Calu3 (cell line): Measurements from ENCODE around the gene PIEZO2. TPM values are rescaled to one million over a fixed set of nuclear protein-coding genes. Genes with fewer than 3 reads are reported as not detected.

Experiments used
- BruUV-seq: library from RNA; stranded (reverse); fragments of 400-500 nt; replicated peaks from 2 replicates; lab custom pipeline; 2021; lab: Mats Ljungman, UMichigan
- CTCF ChIA-PET: fragments of 300-600 bp; sonication (Branson Sonifier 250); formaldehyde crosslinking; loops from one replicate; lab custom pipeline; 2022; ENCODE audit warnings: antibody characterized with exemption; lab: Charles Lee
- DNase-seq: peaks from one replicate; pipeline ENCODE4 v3.0.0; 2022
- H3K27ac Mint-ChIP-seq: one replicate; pipeline ENCODE4 v1.8.0; 2022; ENCODE audit warnings: mixed read lengths; ENCODE audit not compliant: unreplicated experiment
- H3K27me3 Mint-ChIP-seq: one replicate; pipeline ENCODE4 v1.8.0; 2022; ENCODE audit warnings: mixed read lengths; ENCODE audit not compliant: unreplicated experiment
- H3K36me3 Mint-ChIP-seq: one replicate; pipeline ENCODE4 v1.8.0; 2022; ENCODE audit warnings: mild to moderate bottlenecking, moderate library complexity, mixed read lengths; ENCODE audit not compliant: insufficient read depth, unreplicated experiment
- H3K4me1 Mint-ChIP-seq: one replicate; pipeline ENCODE4 v1.8.0; 2022; ENCODE audit warnings: mild to moderate bottlenecking, low read depth, mixed read lengths; ENCODE audit not compliant: unreplicated experiment
- H3K4me3 Mint-ChIP-seq: one replicate; pipeline ENCODE4 v1.8.0; 2022; ENCODE audit warnings: mild to moderate bottlenecking, low read depth, moderate library complexity, mixed read lengths; ENCODE audit not compliant: unreplicated experiment
- H3K9me3 Mint-ChIP-seq: one replicate; pipeline ENCODE4 v1.8.0; 2022; ENCODE audit warnings: low read depth, mixed read lengths; ENCODE audit not compliant: unreplicated experiment
- intact Hi-C: fragments of 100-400 bp; cut with micrococcal nuclease; formaldehyde crosslinking; loops from one replicate; pipeline ENCODE4 v1.10.0; 2022; ENCODE audit not compliant: unreplicated experiment
- total RNA-seq: library from RNA; stranded (reverse); gene quantifications from 2 replicates; pipeline ENCODE4 v1.2.3, GENCODE V29; 2022
- TF ChIP-seq, protein P1 (sequence below): fragments of 200-600 bp; IDR thresholded peaks from one replicate; pipeline ENCODE4 v1.8.0; 2022; ENCODE audit warnings: antibody characterized with exemption; ENCODE audit not compliant: unreplicated experiment

The PIEZO2 gene
- total RNA-seq, 1 experiment from 2014 or later: 0.24 TPM

DNA sequence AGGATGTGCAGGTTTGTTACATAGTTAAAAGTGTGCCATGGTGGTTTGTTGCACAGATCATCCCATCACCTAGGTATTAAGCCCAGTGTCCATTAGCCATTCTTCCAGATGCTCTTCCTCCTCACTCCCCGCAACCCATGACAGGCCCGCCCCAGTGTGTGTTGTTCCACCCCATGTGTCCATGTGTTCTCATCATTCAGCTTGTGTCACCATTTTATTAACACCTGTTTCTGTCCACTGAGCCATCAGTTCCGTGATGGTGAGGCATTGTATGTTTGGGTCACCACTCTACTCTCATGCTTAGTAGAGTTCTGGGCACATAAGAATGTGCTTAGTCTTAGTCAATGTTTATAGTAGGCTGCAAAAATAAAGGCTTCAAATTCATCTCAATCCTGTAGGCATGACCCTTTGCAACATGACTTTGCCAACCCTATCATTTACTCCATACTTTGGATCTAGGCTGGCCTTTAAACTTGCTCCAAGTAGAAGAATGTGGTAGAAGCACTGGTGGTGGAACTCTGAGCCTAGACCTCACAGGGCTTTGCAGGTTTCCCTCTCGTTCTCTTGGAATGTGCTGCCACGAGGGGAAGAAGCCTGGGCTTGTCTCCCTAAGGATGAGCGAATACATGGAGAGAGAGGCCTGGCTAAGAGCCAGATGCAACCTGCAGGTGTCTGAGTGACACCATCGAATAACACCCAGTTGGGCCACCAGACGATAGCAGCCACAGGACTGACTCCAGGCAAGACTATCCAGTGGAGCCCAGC lies 462.0 kb downstream of the PIEZO2 start:
- no peaks in the 10 kb centered on the region for H3K36me3 Mint-ChIP-seq
- DNase-seq: no peak
- peaks cover 53% of the 10 kb centered on the region for H3K27me3 Mint-ChIP-seq
- H3K27ac Mint-ChIP-seq: no peak overlapping the region
- TF ChIP-seq, protein P1, sequence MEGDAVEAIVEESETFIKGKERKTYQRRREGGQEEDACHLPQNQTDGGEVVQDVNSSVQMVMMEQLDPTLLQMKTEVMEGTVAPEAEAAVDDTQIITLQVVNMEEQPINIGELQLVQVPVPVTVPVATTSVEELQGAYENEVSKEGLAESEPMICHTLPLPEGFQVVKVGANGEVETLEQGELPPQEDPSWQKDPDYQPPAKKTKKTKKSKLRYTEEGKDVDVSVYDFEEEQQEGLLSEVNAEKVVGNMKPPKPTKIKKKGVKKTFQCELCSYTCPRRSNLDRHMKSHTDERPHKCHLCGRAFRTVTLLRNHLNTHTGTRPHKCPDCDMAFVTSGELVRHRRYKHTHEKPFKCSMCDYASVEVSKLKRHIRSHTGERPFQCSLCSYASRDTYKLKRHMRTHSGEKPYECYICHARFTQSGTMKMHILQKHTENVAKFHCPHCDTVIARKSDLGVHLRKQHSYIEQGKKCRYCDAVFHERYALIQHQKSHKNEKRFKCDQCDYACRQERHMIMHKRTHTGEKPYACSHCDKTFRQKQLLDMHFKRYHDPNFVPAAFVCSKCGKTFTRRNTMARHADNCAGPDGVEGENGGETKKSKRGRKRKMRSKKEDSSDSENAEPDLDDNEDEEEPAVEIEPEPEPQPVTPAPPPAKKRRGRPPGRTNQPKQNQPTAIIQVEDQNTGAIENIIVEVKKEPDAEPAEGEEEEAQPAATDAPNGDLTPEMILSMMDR: no peak
- CTCF ChIA-PET: no interaction called here
- intact Hi-C loops: no loop called here
- BruUV-seq: no TSS peak
- no peak overlapping the region for H3K4me3 Mint-ChIP-seq
- H3K4me1 Mint-ChIP-seq: no peaks in the 10 kb centered on the region
- peaks cover 3% of the 10 kb centered on the region for H3K9me3 Mint-ChIP-seq

DNA sequence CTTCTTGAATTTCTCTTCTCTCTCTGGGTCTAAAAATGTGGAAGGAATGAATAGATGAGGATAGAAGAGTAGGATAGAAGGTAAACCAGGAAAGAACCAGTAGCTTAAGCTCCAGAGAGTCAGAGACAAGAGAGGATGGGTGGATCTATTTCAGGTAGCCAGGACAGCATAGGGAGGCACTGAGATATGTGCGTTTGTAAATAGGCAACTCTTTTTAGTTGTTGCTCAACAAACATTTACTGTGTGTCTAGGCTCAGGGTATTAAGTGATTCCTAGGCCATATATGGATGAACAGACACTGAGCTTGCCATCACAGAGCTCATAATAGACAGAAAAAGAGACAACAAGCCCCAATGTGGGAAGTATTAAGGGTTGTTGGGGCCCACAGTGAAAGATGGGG lies 463.1 kb downstream of the PIEZO2 start:
- intact Hi-C loops: no loop called here
- H3K27me3 Mint-ChIP-seq: peaks cover 57% of the 10 kb centered on the region
- no TSS peak for BruUV-seq

DNA sequence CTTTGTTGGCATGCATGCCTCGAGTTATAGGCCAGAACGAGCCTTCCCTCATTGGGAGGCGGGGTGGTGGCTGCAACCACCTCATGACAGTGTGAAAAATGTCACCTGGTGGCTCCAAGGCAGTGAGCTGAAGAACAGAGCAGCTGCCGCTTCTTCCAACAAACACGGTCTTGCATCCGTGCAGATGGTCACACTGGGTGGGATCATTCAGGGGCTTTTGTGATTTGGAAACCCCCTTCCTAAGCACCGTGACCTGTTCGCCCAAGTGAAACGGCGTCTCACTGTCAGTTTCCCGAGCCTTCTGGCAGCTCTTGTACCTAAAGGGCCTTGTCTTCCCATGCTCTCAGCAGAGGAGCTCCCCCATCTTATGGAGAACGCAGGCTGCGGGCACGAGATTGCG lies 463.9 kb downstream of the PIEZO2 start:
- H3K4me3 Mint-ChIP-seq: no peak overlapping the region
- DNase-seq: no peak
- peaks cover 3% of the 10 kb centered on the region for H3K9me3 Mint-ChIP-seq
- intact Hi-C loops: no loop called here
- TF ChIP-seq, protein P1: no peak
- CTCF ChIA-PET: no interaction called here
- no peaks in the 10 kb centered on the region for H3K4me1 Mint-ChIP-seq
- BruUV-seq: no TSS peak
- peaks cover 57% of the 10 kb centered on the region for H3K27me3 Mint-ChIP-seq
- H3K36me3 Mint-ChIP-seq: no peaks in the 10 kb centered on the region
- no peak overlapping the region for H3K27ac Mint-ChIP-seq

More for the DNA sequence above, 463.1 kb downstream of the PIEZO2 start:
- no peak for DNase-seq
- H3K4me1 Mint-ChIP-seq: no peaks in the 10 kb centered on the region
- no peak overlapping the region for H3K4me3 Mint-ChIP-seq
- TF ChIP-seq, protein P1: no peak
- peaks cover 3% of the 10 kb centered on the region for H3K9me3 Mint-ChIP-seq
- no peaks in the 10 kb centered on the region for H3K36me3 Mint-ChIP-seq
- H3K27ac Mint-ChIP-seq: no peak overlapping the region
- CTCF ChIA-PET: no interaction called here

DNA sequence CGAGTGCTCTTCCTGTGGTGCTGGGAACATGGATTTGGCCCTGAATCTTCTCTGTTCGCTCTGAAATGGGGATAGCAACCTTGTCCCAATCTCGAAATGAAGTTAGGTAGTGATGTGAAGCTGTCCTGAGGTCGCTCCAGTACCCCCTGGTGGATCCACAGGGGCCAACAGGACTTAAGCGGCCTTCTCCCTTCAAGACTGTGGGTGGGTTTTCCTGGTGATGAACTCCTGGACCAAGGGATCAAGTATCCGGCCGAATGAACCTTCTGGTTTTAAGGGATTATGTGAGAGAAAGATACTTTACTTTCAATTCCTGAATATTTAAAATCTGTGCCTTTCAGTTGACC lies 467.0 kb downstream of the PIEZO2 start:
- TF ChIP-seq, protein P1: no peak
- Mint-ChIP-seq H3K4me3 (no peak overlapping the region), H3K27me3 (peaks cover 41% of the 10 kb centered on the region), H3K36me3 (no peaks in the 10 kb centered on the region), H3K9me3 (peaks cover 3% of the 10 kb centered on the region), H3K4me1 (no peaks in the 10 kb centered on the region), H3K27ac (no peak overlapping the region)
- DNase-seq: no peak
- intact Hi-C loops: no loop called here
- no TSS peak for BruUV-seq
- CTCF ChIA-PET: no interaction called here
